ENCODE measurements around the gene UBL4B. TPM values are rescaled to one million over a fixed set of nuclear protein-coding genes. Genes with fewer than 3 reads are reported as not detected.

UBL4B gene
- total RNA-seq, 4 donors from 2014 or later, result 0.41 TPM; not detected in 3

GRCh38 chr1:110152133-110152785 is 40.0 kb downstream of the UBL4B start:
- WGBS, 2 donors (ENCODE audit: low coverage in 1 of 2), result 61 to 67% methylated on average over 1 to 8 of the region's 8 CpGs
- no peaks in the 10 kb centered on the region for H3K36me3 ChIP-seq
- H3K4me1 ChIP-seq, result peaks cover 0 to 12% (median 6%) of the 10 kb centered on the region in 4 donors
- intact Hi-C loops (cut with DNase I; ENCODE audit: low total_unique reads), result no loop called here
- no peak overlapping the region for H3K4me3 ChIP-seq
- in situ Hi-C loops (cut with MboI; ENCODE audit: low pct_ligation_motif_present in 1 of 4, low pct_unique_long_range_greater_than_20kb in 1 of 4, low sequenced_read_pairs in 3 of 4), result no loop called here
- no peak overlapping the region for H3K27ac ChIP-seq
- TF ChIP-seq POLR2A (IDR thresholded peaks at IDR 0.05) (no peak), EP300 (IDR thresholded peaks at IDR 0.05; ENCODE audit: low read depth) (no peak), POLR2AphosphoS5 (IDR thresholded peaks at IDR 0.05) (no peak), CTCF (IDR thresholded peaks at IDR 0.05) (no peak)
- peaks cover 100% of the 10 kb centered on the region for H3K27me3 ChIP-seq
- DNase-seq, result no peak
- H3K9me3 ChIP-seq, result no peaks in the 10 kb centered on the region

GRCh38 chr1:110153407-110153950 is 41.2 kb downstream of the UBL4B start:
- intact Hi-C loops (cut with DNase I; ENCODE audit: low total_unique reads), result no loop called here
- Histone ChIP-seq H3K4me3 (no peak overlapping the region), H3K27me3 (peaks cover 94% of the 10 kb centered on the region), H3K4me1 (peaks cover 0 to 12% (median 6%) of the 10 kb centered on the region in 4 donors), H3K9me3 (no peaks in the 10 kb centered on the region), H3K27ac (no peak overlapping the region), H3K36me3 (no peaks in the 10 kb centered on the region)
- TF ChIP-seq POLR2A (IDR thresholded peaks at IDR 0.05), result no peak
- TF ChIP-seq CTCF (IDR thresholded peaks at IDR 0.05), result no peak
- no peak for TF ChIP-seq EP300 (IDR thresholded peaks at IDR 0.05; ENCODE audit: low read depth)
- TF ChIP-seq POLR2AphosphoS5 (IDR thresholded peaks at IDR 0.05), result no peak
- no peak for DNase-seq
- in situ Hi-C loops (cut with MboI; ENCODE audit: low pct_ligation_motif_present in 1 of 4, low pct_unique_long_range_greater_than_20kb in 1 of 4, low sequenced_read_pairs in 3 of 4), result no loop called here

GRCh38 chr1:110155878-110156522 is 43.8 kb downstream of the UBL4B start:
- no peak overlapping the region for H3K27ac ChIP-seq
- peaks cover 0 to 2% (median under 1%) of the 10 kb centered on the region in 4 donors for H3K4me1 ChIP-seq
- H3K36me3 ChIP-seq, result no peaks in the 10 kb centered on the region
- peak; percentile 48 for DNase-seq
- intact Hi-C loops (cut with DNase I; ENCODE audit: low total_unique reads), result no loop called here
- in situ Hi-C loops (cut with MboI; ENCODE audit: low pct_ligation_motif_present in 1 of 4, low pct_unique_long_range_greater_than_20kb in 1 of 4, low sequenced_read_pairs in 3 of 4), result no loop called here
- TF ChIP-seq CTCF (IDR thresholded peaks at IDR 0.05) (no peak), EP300 (IDR thresholded peaks at IDR 0.05; ENCODE audit: low read depth) (no peak), POLR2AphosphoS5 (IDR thresholded peaks at IDR 0.05) (no peak), POLR2A (IDR thresholded peaks at IDR 0.05) (no peak)
- H3K4me3 ChIP-seq, result no peak overlapping the region
- peaks cover 72% of the 10 kb centered on the region for H3K27me3 ChIP-seq
- 17 to 20% methylated on average over 1 to 7 of the region's 7 CpGs for WGBS, 2 donors (ENCODE audit: low coverage in 1 of 2)
- no peaks in the 10 kb centered on the region for H3K9me3 ChIP-seq

- intact Hi-C loops (cut with DNase I; ENCODE audit: low total_unique reads), result no loop called here
- no peaks in the 10 kb centered on the region for H3K9me3 ChIP-seq
- DNase-seq, result no peak
- 61% methylated on average over 5 of the region's 5 CpGs for WGBS, 2 donors (ENCODE audit: low coverage in 1 of 2)
- no peak overlapping the region for H3K27ac ChIP-seq
- no peak overlapping the region for H3K4me3 ChIP-seq
- H3K36me3 ChIP-seq, result no peaks in the 10 kb centered on the region
- no peak for TF ChIP-seq EP300 (IDR thresholded peaks at IDR 0.05; ENCODE audit: low read depth)
- TF ChIP-seq POLR2A (IDR thresholded peaks at IDR 0.05), result no peak
- no peak for TF ChIP-seq CTCF (IDR thresholded peaks at IDR 0.05)
- no peak for TF ChIP-seq POLR2AphosphoS5 (IDR thresholded peaks at IDR 0.05)
- peaks cover 50% of the 10 kb centered on the region for H3K27me3 ChIP-seq
- no peaks in the 10 kb centered on the region for H3K4me1 ChIP-seq
- in situ Hi-C loops (cut with MboI; ENCODE audit: low pct_ligation_motif_present in 1 of 4, low pct_unique_long_range_greater_than_20kb in 1 of 4, low sequenced_read_pairs in 3 of 4), result no loop called here
These were observed 46.0 kb downstream of the UBL4B start for GRCh38 chr1:110158261-110158660.
